Immature natural killer cell (primary cell): ENCODE measurements around the gene CERS4. TPM values are rescaled to one million over a fixed set of nuclear protein-coding genes. Genes with fewer than 3 reads are reported as not detected.

Experiments
- DNase-seq, 3 donors: peaks; one replicate each; pipeline ENCODE4 v3.0.0; 2022; ENCODE audit warnings: mixed read lengths in 1 of 3
- H3K27ac Mint-ChIP-seq, 6 donors: one replicate each; pipeline ENCODE4 v1.8.0; 2020; ENCODE audit warnings: mixed read lengths in 6 of 6, mild to moderate bottlenecking in 5 of 6, inconsistent platforms in 4 of 6, moderate library complexity in 3 of 6
- H3K27me3 Mint-ChIP-seq, 3 donors: one replicate each; pipeline ENCODE4 v1.8.0; 2020 to 2021; ENCODE audit warnings: low read depth in 3 of 3, mild to moderate bottlenecking in 3 of 3, mixed read lengths in 3 of 3, moderate library complexity in 3 of 3, inconsistent platforms in 1 of 3
- H3K36me3 Mint-ChIP-seq, 3 donors: one replicate each; pipeline ENCODE4 v1.8.0; 2020; ENCODE audit warnings: mixed read lengths in 3 of 3, inconsistent platforms in 2 of 3, mild to moderate bottlenecking in 2 of 3
- H3K4me1 Mint-ChIP-seq, 2 donors: one replicate each; pipeline ENCODE4 v1.8.0; 2020; ENCODE audit warnings: inconsistent platforms in 2 of 2, mild to moderate bottlenecking in 2 of 2, mixed read lengths in 2 of 2, moderate library complexity in 1 of 2
- H3K4me3 Mint-ChIP-seq, 5 donors: one replicate each; pipeline ENCODE4 v1.8.0; 2020; ENCODE audit warnings: mild to moderate bottlenecking in 5 of 5, mixed read lengths in 5 of 5, inconsistent platforms in 3 of 5, moderate library complexity in 3 of 5
- H3K9me3 Mint-ChIP-seq, 6 donors: one replicate each; pipeline ENCODE4 v1.8.0; 2020; ENCODE audit warnings: mild to moderate bottlenecking in 6 of 6, mixed read lengths in 6 of 6, inconsistent platforms in 4 of 6, moderate library complexity in 3 of 6
- polyA plus RNA-seq, 3 donors: library from polyadenylated mRNA; unstranded; fragments of 300-500 nt; fragmentation: Illumina TruSeq; gene quantifications; one replicate each; pipeline ENCODE4 v1.2.3, GENCODE V29; 2021

Gene CERS4, protein sequence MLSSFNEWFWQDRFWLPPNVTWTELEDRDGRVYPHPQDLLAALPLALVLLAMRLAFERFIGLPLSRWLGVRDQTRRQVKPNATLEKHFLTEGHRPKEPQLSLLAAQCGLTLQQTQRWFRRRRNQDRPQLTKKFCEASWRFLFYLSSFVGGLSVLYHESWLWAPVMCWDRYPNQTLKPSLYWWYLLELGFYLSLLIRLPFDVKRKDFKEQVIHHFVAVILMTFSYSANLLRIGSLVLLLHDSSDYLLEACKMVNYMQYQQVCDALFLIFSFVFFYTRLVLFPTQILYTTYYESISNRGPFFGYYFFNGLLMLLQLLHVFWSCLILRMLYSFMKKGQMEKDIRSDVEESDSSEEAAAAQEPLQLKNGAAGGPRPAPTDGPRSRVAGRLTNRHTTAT
- polyA plus RNA-seq = 10 to 100 TPM; 38.0 to 61.1 (median 48.1) TPM

DNA sequence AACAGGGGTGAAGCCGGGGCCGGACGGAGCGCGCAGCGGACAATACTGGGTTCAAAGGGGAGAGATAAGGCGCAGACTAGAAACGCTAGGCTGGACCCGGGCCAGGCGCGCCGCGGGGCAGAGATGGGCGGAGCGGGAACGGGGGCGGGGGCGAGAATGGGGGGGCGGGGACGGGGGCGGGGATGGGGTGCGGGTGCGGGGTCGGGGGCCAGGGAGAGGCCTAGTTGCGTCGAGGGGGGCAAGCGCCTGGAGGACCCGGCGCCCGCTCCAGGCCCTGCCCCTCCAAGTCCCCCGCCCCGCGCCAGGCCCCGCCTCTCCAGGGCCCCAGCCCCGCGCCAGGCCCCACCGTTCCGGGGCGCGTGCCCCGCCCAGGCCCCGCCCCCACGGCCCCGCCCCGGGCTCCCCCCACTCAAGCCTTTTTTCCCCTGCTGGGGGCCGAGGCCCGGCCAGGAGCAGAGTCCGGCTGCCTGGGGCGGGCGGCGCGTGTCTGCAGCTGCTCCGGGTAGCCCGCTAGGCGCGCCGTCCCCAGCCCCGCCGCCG, at the start of gene CERS4:
Gene CERS4 (plus strand): TSS at position 449 of the 540 bp plus-strand sequence. CDS start 41,707 bp downstream, outside the sequence.
- Mint-ChIP-seq H3K4me1 (peaks cover 35 to 42% of the 10 kb centered on the region in 2 donors), H3K27ac (peak within 1 kb of the TSS; percentile 86 to 99 (median 90)), H3K36me3 (peaks cover 0 to 8% (median 3%) of the 10 kb centered on the region in 3 donors), H3K4me3 (peak within 1 kb of the TSS; percentile 86 to 94 (median 90)), H3K27me3 (peaks cover 0 to 2% (median 0%) of the 10 kb centered on the region in 3 donors), H3K9me3 (no peaks in the 10 kb centered on the region)
- peak; percentile 79 to 85 (median 82) for DNase-seq

DNA sequence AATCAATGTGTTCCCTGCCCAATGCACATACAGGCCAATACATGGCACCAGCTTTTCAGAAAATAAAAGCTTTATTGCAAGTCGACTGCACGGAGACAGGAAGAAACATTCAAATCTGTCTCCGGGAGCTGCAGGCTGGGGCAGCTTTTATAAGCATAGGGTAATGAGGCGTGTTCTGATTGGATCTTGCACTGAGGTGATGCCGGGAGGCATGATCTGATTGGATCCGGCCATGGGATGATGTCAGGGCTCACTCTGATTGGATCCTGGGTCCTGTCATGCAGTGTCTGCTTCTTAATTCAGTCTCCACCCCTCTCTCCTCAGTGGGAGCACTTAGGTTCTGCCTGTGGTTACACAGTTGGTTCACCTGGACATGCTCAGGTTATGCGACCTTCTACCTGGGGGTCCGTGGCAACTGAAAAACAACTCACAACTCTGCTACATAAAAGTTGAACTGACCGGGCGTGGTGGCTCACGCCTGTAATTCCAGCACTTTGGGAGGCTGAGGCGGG, 48.0 kb upstream of the CERS4 start:
- no peaks in the 10 kb centered on the region for H3K36me3 Mint-ChIP-seq
- no peaks in the 10 kb centered on the region for H3K9me3 Mint-ChIP-seq
- peaks cover 2 to 6% of the 10 kb centered on the region in 2 donors for H3K4me1 Mint-ChIP-seq
- H3K27me3 Mint-ChIP-seq = peaks cover 2 to 6% (median 3%) of the 10 kb centered on the region in 3 donors
- H3K27ac Mint-ChIP-seq = no peak overlapping the region
- DNase-seq = no peak
- H3K4me3 Mint-ChIP-seq = no peak overlapping the region

DNA sequence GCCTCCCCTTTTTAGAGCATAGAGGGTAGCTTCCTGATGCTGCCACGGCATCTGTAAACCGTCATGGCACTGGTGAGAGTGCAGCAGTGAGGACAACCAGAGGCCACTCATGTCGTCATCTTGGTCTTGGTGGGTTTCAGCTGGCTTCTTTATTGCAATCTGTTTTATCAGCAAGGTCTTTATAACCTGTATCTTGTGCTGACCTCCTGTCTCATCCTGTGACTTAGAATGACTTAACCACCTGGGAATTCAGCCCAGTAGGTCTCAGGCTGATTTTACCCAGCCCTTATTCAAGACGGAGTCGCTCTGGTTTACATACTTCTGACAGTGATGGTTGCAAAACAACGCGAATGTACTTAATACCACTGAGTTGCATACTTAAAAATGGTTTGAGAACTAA, 45.4 kb upstream of the CERS4 start:
- peak overlapping the region in 1 of 6 donors; percentile 10 for H3K27ac Mint-ChIP-seq
- no peaks in the 10 kb centered on the region for H3K9me3 Mint-ChIP-seq
- no peak for DNase-seq
- no peak overlapping the region for H3K4me3 Mint-ChIP-seq
- H3K27me3 Mint-ChIP-seq = peaks cover 0 to 2% (median 0%) of the 10 kb centered on the region in 3 donors
- no peaks in the 10 kb centered on the region for H3K36me3 Mint-ChIP-seq
- peaks cover under 1 to 2% of the 10 kb centered on the region in 2 donors for H3K4me1 Mint-ChIP-seq

DNA sequence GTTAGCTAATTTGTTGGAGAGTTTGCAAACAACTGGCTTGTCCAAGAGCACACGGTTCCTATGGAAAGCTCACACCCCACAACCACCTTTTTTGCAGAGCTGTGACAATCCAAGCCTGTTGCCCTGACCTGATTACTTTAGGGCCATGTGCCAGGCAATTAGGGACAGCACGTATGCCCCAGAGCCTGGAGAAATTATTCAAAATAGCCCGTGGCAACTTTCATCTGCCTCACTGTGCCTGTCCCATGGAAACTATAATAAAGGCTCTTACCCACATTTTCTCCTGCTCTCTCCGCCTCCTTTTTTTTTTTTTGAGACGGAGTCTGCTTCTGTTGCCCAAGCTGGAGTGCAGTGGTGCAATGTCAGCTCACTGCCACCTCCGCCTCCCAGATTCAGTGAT, 41.2 kb upstream of the CERS4 start:
- Mint-ChIP-seq H3K27me3 (peaks cover 0 to 1% (median 0%) of the 10 kb centered on the region in 3 donors), H3K4me3 (no peak overlapping the region), H3K9me3 (no peaks in the 10 kb centered on the region), H3K27ac (no peak overlapping the region), H3K4me1 (peaks cover 0 to under 1% of the 10 kb centered on the region in 2 donors), H3K36me3 (no peaks in the 10 kb centered on the region)
- DNase-seq = no peak

DNA sequence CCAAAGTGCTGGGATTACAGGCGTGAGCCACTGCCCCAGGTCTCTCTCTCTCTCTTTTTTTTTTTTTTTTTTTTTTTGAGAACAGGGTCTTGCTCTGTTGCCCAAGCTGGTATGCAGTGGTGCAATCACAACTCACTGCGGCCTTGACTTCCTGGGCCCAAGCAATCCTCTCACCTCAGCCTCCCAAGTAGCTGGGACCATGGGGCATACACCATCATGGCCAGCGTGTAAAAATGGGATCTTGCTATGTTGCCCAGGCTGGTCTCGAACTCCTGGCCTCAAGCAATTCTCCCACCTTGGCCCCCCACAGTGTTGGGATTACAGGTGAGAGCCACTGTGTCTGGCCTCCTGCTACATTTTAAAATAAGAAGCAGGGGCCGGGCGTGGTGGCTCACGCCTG, 40.6 kb upstream of the CERS4 start:
- Mint-ChIP-seq H3K27me3 (peaks cover 0 to 1% (median 0%) of the 10 kb centered on the region in 3 donors), H3K9me3 (no peaks in the 10 kb centered on the region), H3K36me3 (no peaks in the 10 kb centered on the region), H3K4me3 (no peak overlapping the region), H3K4me1 (peaks cover 0 to 2% of the 10 kb centered on the region in 2 donors), H3K27ac (no peak overlapping the region)
- no peak for DNase-seq

DNA sequence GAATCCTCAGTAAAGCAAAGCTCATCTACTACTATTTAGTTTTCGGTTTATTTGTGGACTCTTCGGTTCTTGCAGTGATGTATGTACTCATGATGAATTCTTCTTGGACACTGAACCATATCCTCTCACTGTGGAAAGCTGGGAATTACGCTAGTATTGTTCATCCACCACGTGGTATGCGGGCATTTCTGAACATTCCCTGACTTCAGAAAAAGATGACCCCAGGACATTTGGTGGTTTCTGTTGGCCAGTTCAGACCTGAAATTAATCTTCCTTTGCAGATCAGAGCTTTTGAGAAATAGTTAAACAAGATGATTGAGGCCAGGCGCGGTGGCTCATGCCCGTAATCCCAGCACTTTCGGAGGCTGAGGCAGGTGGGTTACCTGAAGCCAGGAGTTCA, 34.5 kb upstream of the CERS4 start:
- H3K4me1 Mint-ChIP-seq = peaks cover 0 to 3% of the 10 kb centered on the region in 2 donors
- H3K27ac Mint-ChIP-seq = peak overlapping the region in 1 of 6 donors; percentile 16

DNA sequence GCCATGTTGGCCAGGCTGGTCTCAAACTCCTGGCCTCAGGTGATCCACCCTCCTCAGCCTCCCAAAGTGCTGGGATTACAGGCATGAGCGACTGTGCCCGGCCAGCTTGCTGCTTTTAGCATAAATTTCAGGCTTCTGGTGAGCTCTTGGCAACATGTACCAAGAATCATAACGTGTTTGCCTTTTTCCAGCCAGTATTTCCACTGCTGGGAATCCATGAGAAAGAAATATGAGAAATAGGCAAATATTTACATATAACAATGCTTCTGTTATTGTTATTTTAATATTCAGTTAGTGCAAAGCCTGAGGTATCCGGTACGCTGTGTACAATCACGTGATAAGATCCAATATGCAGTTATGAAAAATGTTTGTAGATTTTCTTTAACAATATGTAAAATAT, 29.2 kb upstream of the CERS4 start:
- Mint-ChIP-seq H3K36me3 (no peaks in the 10 kb centered on the region), H3K9me3 (no peaks in the 10 kb centered on the region)

More for the DNA sequence above, 34.5 kb upstream of the CERS4 start:
- no peaks in the 10 kb centered on the region for H3K9me3 Mint-ChIP-seq
- H3K36me3 Mint-ChIP-seq = no peaks in the 10 kb centered on the region
- DNase-seq = no peak
- H3K27me3 Mint-ChIP-seq = peaks cover 0 to 2% (median 1%) of the 10 kb centered on the region in 3 donors
- H3K4me3 Mint-ChIP-seq = no peak overlapping the region

DNA sequence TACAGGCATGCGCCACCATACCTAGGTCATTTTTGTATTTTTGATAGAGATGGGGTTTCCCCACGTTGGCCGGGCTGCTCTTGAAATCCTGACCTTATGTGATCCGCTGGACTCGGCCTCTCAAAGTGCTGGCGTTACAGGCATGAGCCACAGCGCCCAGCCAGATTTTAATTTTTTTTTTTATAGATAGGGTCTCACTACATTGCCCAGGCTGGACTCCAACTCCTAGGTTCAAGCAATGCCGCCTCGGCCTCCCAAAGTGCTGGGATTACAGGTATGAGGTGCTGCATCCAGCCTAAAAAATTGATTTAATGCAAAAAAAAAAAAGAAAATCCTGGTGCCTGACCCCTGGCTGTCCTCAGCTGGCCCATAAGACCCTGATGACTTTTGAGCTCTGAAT, 24.9 kb upstream of the CERS4 start:
- Mint-ChIP-seq H3K9me3 (no peaks in the 10 kb centered on the region), H3K4me1 (peaks cover 15 to 19% of the 10 kb centered on the region in 2 donors), H3K36me3 (no peaks in the 10 kb centered on the region), H3K4me3 (no peak overlapping the region), H3K27ac (no peak overlapping the region), H3K27me3 (peaks cover 0 to 3% (median 0%) of the 10 kb centered on the region in 3 donors)
- DNase-seq = no peak

More for the DNA sequence above, 29.2 kb upstream of the CERS4 start:
- H3K27me3 Mint-ChIP-seq = peaks cover 0 to 5% (median 0%) of the 10 kb centered on the region in 3 donors
- DNase-seq = no peak
- H3K4me3 Mint-ChIP-seq = no peak overlapping the region
- peaks cover 15 to 18% of the 10 kb centered on the region in 2 donors for H3K4me1 Mint-ChIP-seq
- peak overlapping the region in 1 of 6 donors; percentile 93 for H3K27ac Mint-ChIP-seq

DNA sequence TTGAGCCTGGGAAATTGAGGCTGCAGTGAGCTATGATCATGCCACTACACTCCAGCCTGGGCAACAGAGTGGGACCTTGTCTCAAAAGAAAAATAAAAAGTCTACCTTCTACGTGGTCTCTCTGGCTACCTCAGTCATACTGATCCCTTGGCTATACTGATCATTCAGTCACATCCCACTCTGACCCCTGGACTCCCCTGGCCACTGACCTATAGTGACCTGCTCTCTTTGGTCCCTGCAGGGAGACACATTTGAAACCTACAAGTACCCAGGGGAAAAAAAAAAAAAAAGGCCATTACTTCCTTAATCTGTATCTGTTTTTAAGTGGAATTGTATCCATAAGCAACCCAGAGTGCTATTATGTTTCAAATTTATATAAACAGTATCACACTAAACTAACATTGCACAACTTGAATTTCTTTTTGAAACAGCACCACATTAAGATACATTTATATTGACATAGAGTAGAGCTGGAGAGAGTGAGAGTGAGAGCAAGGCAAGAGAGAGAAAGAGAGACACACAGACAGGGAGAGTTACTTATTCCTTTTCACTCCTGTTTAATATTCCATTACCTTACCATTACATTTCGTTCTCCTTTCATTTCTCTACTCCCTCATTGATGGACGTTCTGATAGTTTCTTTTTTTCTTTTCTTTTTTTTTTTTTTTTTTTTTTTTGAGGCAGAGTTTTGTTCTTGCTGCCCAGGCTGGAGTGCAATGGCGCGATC, 23.7 kb upstream of the CERS4 start:
- DNase-seq = no peak
- Mint-ChIP-seq H3K36me3 (no peaks in the 10 kb centered on the region), H3K4me1 (peaks cover 15 to 19% of the 10 kb centered on the region in 2 donors), H3K4me3 (no peak overlapping the region), H3K9me3 (no peaks in the 10 kb centered on the region), H3K27ac (peak overlapping the region in 2 of 6 donors; percentile 34 to 35), H3K27me3 (peaks cover 0 to 3% (median 0%) of the 10 kb centered on the region in 3 donors)

DNA sequence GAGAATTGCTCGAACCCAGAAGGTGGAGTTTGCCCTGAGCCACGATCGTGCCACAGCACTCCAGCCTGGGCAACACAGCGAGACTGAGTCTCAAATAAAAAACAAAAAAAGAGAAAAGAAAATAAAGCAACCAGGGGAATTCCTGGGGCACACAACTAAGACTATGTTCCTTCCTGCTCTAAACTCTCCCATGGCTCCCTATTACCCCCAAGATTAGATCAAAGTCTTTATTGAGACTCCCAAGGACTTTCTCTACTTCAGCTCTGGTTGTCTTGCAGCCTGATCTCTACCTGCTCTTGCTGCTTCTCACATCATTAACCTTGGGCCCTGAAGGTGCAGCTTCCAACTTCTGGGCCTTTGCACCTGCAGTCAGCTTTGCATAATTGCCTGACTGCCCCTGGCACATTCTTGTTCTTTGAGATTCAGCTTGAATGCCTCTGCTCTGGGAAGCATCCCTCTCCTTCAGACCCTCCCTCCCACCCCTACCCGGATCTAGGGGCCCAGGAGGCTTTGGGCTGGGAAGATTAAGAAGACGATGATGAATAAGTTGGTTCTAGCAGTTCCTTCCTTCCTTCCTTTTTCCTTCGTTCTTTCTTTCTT, 16.8 kb upstream of the CERS4 start:
- peaks cover 5 to 14% (median 8%) of the 10 kb centered on the region in 3 donors for H3K27me3 Mint-ChIP-seq
- no peaks in the 10 kb centered on the region for H3K36me3 Mint-ChIP-seq
- H3K9me3 Mint-ChIP-seq = no peaks in the 10 kb centered on the region
- peaks cover 54 to 59% of the 10 kb centered on the region in 2 donors for H3K4me1 Mint-ChIP-seq
- DNase-seq = no peak
- H3K4me3 Mint-ChIP-seq = peak overlapping the region in 4 of 5 donors; percentile 24 to 50 (median 37)
- H3K27ac Mint-ChIP-seq = peak overlapping the region; percentile 96 to 100 (median 99)

DNA sequence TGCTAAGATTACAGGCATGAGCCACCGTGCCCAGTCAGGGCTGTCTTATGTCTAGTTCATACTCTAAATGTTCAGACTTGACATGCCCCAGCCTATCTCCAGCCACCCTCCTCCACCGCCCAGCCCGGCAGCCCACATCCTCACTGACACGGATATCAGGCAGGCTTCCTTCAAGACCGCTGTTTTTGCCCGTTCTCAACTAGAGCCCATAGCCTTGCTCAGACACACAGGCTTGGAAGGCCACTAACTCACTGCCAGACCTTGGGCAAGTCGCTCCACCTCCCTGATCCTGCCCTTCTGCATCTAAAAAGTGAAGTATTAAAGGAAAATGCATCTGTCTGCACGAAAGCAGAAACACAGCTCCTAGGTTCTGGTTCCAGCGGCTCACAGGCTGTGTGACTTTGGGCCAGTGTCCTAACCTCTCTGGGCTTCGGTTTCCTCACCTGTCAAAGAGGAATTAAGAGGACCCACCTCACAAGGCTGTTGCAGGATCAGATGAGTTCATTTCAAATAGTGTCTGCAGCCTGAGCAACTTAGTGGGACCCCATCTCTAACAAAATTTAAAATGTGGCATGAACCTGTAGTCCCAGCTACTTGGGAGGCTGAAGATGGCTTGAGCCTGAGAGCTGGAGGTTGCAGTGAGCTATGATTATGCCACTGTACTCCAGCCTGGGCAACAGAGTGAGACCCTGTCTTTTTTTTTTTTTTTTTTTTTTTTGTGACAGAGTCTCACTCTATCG, 14.5 kb upstream of the CERS4 start:
- Mint-ChIP-seq H3K27ac (peak overlapping the region; percentile 96 to 100 (median 99)), H3K4me3 (peak overlapping the region; percentile 88 to 94 (median 90)), H3K4me1 (peaks cover 57 to 59% of the 10 kb centered on the region in 2 donors), H3K27me3 (peaks cover 5 to 14% (median 8%) of the 10 kb centered on the region in 3 donors), H3K36me3 (no peaks in the 10 kb centered on the region), H3K9me3 (no peaks in the 10 kb centered on the region)
- peak; percentile 77 to 85 (median 78) for DNase-seq

DNA sequence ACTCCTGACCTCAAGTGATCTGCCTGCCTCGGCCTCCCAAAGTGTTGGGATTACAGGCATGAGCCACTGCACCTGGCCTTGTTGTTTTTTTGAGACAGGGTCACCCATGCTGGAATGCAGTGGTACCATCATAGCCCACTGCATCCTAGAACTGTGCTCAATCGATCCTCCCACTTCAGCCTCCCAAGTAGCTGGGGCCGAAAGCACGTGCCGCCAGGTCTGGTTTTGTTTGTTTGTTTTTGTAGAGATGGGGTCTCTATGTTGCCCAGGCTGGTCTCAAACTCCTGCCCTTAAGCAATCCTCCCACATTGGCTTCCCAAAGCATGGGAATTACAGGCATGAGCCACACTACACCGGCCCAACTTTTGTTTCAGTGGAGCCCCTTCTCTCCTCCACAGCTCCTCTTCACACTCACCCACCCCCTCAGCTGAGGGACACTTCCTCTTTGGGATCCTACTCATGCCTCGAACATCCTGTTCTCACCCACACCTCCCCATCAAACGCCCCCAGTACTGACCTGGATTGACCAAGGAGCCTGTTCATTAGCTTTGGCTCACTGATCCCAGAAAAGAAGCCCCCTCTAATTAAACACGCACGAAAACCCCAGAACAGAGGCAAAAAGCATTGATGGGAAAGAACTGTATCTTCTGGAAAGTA, 12.8 kb upstream of the CERS4 start:
- Mint-ChIP-seq H3K4me3 (peak overlapping the region; percentile 50 to 71 (median 61)), H3K27me3 (peaks cover 5 to 14% (median 8%) of the 10 kb centered on the region in 3 donors), H3K27ac (peak overlapping the region; percentile 78 to 100 (median 92)), H3K4me1 (peaks cover 56% of the 10 kb centered on the region in 2 donors), H3K36me3 (no peaks in the 10 kb centered on the region), H3K9me3 (no peaks in the 10 kb centered on the region)
- no peak for DNase-seq
